ENCODE results near the gene TBC1D2B.

Gene TBC1D2B

GRCh38 chr15:78093242-78094020 is 15.9 kb upstream of the TBC1D2B start:
- no peak for DNase-seq

GRCh38 chr15:78092261-78093041 is 14.9 kb upstream of the TBC1D2B start, which contains the start of gene SH2D7:
Gene SH2D7 (plus strand): TSS chr15:78092561. CDS start chr15:78092585, 24 bp downstream.
- no peak for DNase-seq

GRCh38 chr15:78090422-78091063 is 13.0 kb upstream of the TBC1D2B start:
- DNase-seq: no peak

GRCh38 chr15:78088773-78089080 is 11.2 kb upstream of the TBC1D2B start:
- no peak for DNase-seq

GRCh38 chr15:78087951-78088772 is 10.7 kb upstream of the TBC1D2B start:
- DNase-seq: no peak

GRCh38 chr15:78085928-78086327 is 8.4 kb upstream of the TBC1D2B start:
- no peak for DNase-seq

GRCh38 chr15:78084449-78084750 is 6.9 kb upstream of the TBC1D2B start:
- DNase-seq: no peak

GRCh38 chr15:78083687-78084448 is 6.4 kb upstream of the TBC1D2B start:
- DNase-seq: no peak

GRCh38 chr15:78083186-78083585 is 5.7 kb upstream of the TBC1D2B start:
- no peak for DNase-seq

- no peak for DNase-seq
Observed at GRCh38 chr15:78082743-78083110, 5.2 kb upstream of the TBC1D2B start.

GRCh38 chr15:78082106-78082742 is 4.7 kb upstream of the TBC1D2B start:
- DNase-seq: no peak

GRCh38 chr15:78080088-78080460 is 2.6 kb upstream of the TBC1D2B start:
- no peak for DNase-seq

- no peak for DNase-seq
Observed at GRCh38 chr15:78079298-78080087, 2.0 kb upstream of the TBC1D2B start.

GRCh38 chr15:78077871-78078210 is 330 bp upstream of the TBC1D2B start:
- DNase-seq: no peak

- DNase-seq: no peak
Observed at GRCh38 chr15:78076231-78077052, 1.1 kb downstream of the TBC1D2B start.

- DNase-seq: no peak
Observed at GRCh38 chr15:78075490-78076230, 1.9 kb downstream of the TBC1D2B start.

GRCh38 chr15:78073046-78073787 is 4.3 kb downstream of the TBC1D2B start:
- DNase-seq: no peak

- DNase-seq: no peak
Observed at GRCh38 chr15:78072080-78072892, 5.2 kb downstream of the TBC1D2B start.
